ENCODE measurements around the gene ZNF285. TPM values are rescaled to one million over a fixed set of nuclear protein-coding genes. Genes with fewer than 3 reads are reported as not detected.
"Not testable (repeated sequence)": the region's sequence is repeated elsewhere in the genome, so short reads cannot be mapped to it uniquely, and the experiment has no call there.

The ZNF285 gene
- total RNA-seq, 1 donor from 2014 or later: 13.1 TPM

GRCh38 chr19:44345959-44346358 is 55.4 kb downstream of the ZNF285 start:
- Mint-ChIP-seq H3K9me3 (ENCODE audit: low read depth) (peaks cover 42% of the 10 kb centered on the region), H3K4me1 (ENCODE audit: low read depth) (no peaks in the 10 kb centered on the region), H3K4me3 (ENCODE audit: low read depth) (no peak overlapping the region)

GRCh38 chr19:44344255-44344654 is 57.2 kb downstream of the ZNF285 start:
- no peak overlapping the region for H3K4me3 Mint-ChIP-seq (ENCODE audit: low read depth)
- DNase-seq (ENCODE audit: low spot score, unreplicated experiment): no peak
- no peak overlapping the region for H3K27ac Mint-ChIP-seq
- no peaks in the 10 kb centered on the region for H3K4me1 Mint-ChIP-seq (ENCODE audit: low read depth)
- peaks cover 35% of the 10 kb centered on the region for H3K9me3 Mint-ChIP-seq (ENCODE audit: low read depth)
- no peaks in the 10 kb centered on the region for H3K27me3 Mint-ChIP-seq
- TF ChIP-seq CTCF (IDR thresholded peaks at IDR 0.05; ENCODE audit: unreplicated experiment): no peak
- H3K36me3 Mint-ChIP-seq (ENCODE audit: insufficient read depth): peaks cover 58% of the 10 kb centered on the region

More at GRCh38 chr19:44345959-44346358, 55.4 kb downstream of the ZNF285 start:
- Mint-ChIP-seq H3K27ac (no peak overlapping the region), H3K36me3 (ENCODE audit: insufficient read depth) (peaks cover 57% of the 10 kb centered on the region), H3K27me3 (no peaks in the 10 kb centered on the region)
- DNase-seq (ENCODE audit: low spot score, unreplicated experiment): no peak
- TF ChIP-seq CTCF (IDR thresholded peaks at IDR 0.05; ENCODE audit: unreplicated experiment): no peak

GRCh38 chr19:44341794-44342193 is 59.6 kb downstream of the ZNF285 start:
- no peak overlapping the region for H3K4me3 Mint-ChIP-seq (ENCODE audit: low read depth)

GRCh38 chr19:44334639-44335038 is 66.8 kb downstream of the ZNF285 start:
- peaks cover 90% of the 10 kb centered on the region for H3K36me3 Mint-ChIP-seq (ENCODE audit: insufficient read depth)
- DNase-seq (ENCODE audit: low spot score, unreplicated experiment); H3K27ac Mint-ChIP-seq; H3K4me1 Mint-ChIP-seq (ENCODE audit: low read depth); H3K4me3 Mint-ChIP-seq (ENCODE audit: low read depth); H3K27me3 Mint-ChIP-seq: not testable (repeated sequence)
- H3K9me3 Mint-ChIP-seq (ENCODE audit: low read depth): peaks cover 70% of the 10 kb centered on the region

More at GRCh38 chr19:44341794-44342193, 59.6 kb downstream of the ZNF285 start:
- no peaks in the 10 kb centered on the region for H3K27me3 Mint-ChIP-seq
- no peak for TF ChIP-seq CTCF (IDR thresholded peaks at IDR 0.05; ENCODE audit: unreplicated experiment)
- peaks cover 37% of the 10 kb centered on the region for H3K9me3 Mint-ChIP-seq (ENCODE audit: low read depth)
- no peak overlapping the region for H3K27ac Mint-ChIP-seq
- H3K4me1 Mint-ChIP-seq (ENCODE audit: low read depth): no peaks in the 10 kb centered on the region
- peaks cover 65% of the 10 kb centered on the region for H3K36me3 Mint-ChIP-seq (ENCODE audit: insufficient read depth)
- no peak for DNase-seq (ENCODE audit: low spot score, unreplicated experiment)

Other genes with a start within 250 kb of the ZNF285 start
- 38.2 and 38.7 TPM in 2 replicates for gene ZNF226, start 236.5 kb downstream of the ZNF285 start, total RNA-seq
- gene ZNF227, start 189.1 kb downstream of the ZNF285 start, total RNA-seq: 32.0 and 38.9 TPM in 2 replicates
- gene ZNF233, start 141.7 kb downstream of the ZNF285 start, total RNA-seq: 5.7 and 7.9 TPM in 2 replicates
- gene ZNF235, start 96.6 kb downstream of the ZNF285 start, total RNA-seq: 15.0 and 16.6 TPM in 2 replicates
- 13.0 and 14.1 TPM in 2 replicates for gene ZNF112, start 44.9 kb downstream of the ZNF285 start, total RNA-seq
- 18.3 and 18.4 TPM in 2 replicates for gene ZNF229, start 46.9 kb upstream of the ZNF285 start, total RNA-seq
- gene ZNF180, start 98.9 kb upstream of the ZNF285 start, total RNA-seq: 17.9 and 19.6 TPM in 2 replicates
- gene CEACAM20, start 128.1 kb upstream of the ZNF285 start, total RNA-seq: not detected in 2 replicates
- gene IGSF23, start 212.0 kb upstream of the ZNF285 start, total RNA-seq: 0.67 and 1.7 TPM in 2 replicates
- 61.2 and 64.3 TPM in 2 replicates for gene PVR, start 242.3 kb upstream of the ZNF285 start, total RNA-seq